NCI-H345 treated with DMSO at 0.1 percent for 48 hours (cell line): ENCODE measurements around the gene DLG2.

Experiments
- DNase-seq: peaks from one replicate; lab custom pipeline; 2025; ENCODE audit not compliant: unreplicated experiment; lab: John Stamatoyannopoulos, UW

The DLG2 gene

DNA sequence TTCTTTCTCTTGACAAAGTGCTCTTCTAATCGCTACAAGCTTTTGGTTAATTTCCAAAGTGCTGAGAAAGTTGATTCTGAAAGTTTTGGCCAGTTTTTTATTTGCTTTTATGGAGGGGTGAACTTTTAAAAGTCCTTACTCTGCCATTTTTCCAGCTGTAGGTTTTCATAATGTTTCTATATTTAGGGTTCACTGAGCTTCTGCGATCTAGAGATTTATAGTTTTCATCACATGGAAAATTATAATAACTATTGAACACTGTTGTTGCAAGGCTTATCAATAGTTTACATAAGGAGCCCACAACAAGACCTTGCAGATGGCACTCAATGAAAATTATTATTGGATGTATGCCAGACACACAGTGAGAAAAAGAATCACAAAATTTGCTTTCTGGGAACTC is 55.1 kb downstream of the DLG2 start:
- no peak for DNase-seq

DNA sequence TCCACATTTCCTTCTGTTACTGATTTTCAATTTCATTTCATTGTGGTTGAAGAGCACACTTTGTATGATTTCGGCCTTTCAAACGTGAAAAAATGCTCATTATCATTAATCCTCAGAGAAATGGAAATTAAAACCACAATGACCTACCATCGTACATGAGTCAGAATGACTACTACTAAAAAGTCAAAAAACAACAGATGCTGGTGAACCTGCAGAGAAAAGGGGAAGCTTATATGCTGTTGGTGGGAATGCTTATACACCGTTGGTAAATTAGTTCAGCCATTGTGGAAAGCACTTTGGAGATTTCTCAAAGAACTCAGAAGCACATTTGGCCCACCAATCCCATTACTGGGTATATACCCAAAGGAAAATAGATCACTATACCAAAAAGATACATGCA is 57.6 kb downstream of the DLG2 start:
- no peak for DNase-seq

DNA sequence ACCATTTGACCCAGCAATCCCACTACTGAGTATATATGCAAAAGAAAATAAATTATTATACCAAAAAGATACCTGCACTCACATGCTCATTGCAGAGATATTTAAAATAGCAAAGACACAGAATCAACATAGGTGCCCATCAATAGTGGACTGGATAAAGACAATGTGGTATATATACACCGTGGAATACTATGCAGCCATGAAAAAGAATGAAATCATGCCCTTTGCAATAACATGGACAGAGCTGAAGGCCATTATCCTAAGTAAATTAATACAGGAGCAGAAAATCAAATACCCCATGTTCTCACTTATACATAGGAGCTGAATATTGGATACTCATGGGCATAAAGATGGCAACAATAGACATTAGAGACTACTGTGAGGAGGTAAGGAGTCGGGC is 68.7 kb downstream of the DLG2 start:
- no peak for DNase-seq

GRCh38 chr11:85551881-85552280 is 75.3 kb downstream of the DLG2 start:
- no peak for DNase-seq

GRCh38 chr11:85541683-85542082 is 85.5 kb downstream of the DLG2 start:
- no peak for DNase-seq

- no peak for DNase-seq
Measured at GRCh38 chr11:85540635-85541205, 86.4 kb downstream of the DLG2 start.

GRCh38 chr11:85540181-85540580 is 87.0 kb downstream of the DLG2 start:
- DNase-seq, result no peak

GRCh38 chr11:85539740-85540139 is 87.4 kb downstream of the DLG2 start:
- DNase-seq, result no peak

DNA sequence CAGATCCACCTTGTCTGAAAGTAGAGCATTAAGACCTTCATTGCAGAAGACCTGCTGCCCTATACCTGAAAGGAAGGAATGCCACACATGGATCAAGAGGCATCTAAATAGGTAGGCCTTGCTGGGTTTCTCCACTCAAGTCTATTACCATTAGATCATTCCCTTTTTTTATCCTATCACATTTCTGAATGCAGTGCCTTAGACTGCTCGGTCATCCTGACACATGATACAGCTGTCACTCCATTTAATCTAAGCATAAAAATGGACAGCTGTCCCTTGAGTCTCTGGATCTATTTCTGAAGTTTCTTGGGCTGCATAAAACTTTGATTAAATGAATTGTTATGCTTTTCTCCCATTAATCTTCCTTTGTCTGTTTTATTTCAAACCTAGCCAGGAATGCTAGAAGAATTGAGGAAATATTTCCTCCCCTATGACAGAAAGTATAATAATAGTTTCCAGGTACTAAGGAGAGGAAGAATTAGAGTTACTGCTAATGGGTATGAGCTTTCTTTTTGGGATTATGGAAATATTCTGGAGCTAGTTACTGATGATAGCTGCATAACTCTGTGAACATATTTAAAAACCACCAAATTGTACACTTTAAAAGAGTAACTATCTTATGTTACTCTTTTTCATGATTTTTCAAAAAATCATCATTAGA is 88.0 kb downstream of the DLG2 start:
- no peak for DNase-seq

DNA sequence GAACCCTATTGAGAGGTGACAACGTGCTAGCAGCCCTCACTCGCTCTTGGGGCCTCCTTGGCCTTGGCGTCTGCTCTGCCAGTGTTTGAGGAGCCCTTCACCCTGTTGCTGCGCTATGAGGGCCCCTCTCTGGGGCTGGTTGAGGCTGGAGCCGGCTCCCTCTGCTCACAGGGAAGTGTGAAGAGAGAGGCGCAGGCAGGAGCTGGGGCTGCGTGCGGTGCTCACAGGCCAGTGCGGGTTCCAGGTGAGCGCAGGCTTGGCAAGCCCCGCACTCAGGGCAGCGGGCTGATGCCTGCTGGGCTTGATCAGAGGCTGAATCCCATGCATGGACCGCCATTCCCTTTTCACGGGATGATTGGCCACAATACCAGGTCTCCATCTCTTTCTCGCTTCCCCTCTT is 90.7 kb downstream of the DLG2 start:
- no peak for DNase-seq

GRCh38 chr11:85534806-85535205 is 92.3 kb downstream of the DLG2 start:
- DNase-seq, result no peak

DNA sequence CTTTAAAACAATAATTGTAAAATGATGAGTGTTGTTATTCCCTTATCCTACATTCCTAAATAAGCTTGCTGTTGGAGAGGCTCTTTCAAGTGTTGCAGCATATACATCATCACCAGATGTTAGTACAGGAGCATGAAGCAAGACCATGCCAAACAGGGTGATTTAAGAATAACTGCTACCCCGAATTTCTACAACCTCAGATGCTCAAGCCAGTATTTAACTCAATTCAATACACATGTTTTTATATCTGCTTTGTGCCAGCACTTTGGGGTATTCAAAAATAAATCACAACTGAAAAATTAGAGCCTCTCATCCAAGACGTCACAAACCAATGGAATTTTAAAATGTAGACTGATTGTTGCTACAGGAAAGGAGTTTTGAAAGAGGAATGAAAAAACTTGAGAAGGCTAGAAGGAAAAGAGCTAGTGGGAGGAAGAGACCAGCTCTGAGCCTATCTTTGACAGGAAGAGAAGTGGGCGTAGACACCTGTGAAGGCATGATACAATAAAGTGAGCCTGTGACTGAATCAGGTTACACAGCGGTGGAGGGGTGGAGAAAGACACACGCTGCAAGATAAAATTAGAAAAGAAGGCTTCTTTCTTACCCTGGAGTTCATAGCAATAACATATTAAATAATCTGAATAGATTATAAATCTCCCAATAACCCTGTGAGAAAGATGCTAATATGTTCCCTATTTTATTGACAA is 95.8 kb downstream of the DLG2 start:
- no peak for DNase-seq

DNA sequence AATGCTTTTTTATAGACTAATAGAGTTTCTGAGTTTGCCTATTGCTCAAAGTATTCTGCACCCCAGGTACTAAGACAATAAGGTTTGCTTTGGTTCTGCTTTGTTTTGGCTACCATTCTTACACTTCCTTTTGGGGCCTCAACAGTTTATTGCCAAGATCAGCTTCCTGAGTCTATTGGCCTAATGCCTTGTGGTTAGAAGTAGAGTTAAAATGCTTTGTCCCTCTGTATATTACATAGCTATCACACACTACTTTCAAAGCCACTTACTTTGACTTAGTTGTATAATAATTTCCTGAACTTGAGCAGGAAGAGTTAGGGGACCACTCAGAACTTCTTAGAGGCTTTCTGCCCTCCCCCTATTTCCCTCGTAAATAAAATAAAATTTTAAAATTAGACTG is 96.5 kb downstream of the DLG2 start:
- DNase-seq, result no peak

DNA sequence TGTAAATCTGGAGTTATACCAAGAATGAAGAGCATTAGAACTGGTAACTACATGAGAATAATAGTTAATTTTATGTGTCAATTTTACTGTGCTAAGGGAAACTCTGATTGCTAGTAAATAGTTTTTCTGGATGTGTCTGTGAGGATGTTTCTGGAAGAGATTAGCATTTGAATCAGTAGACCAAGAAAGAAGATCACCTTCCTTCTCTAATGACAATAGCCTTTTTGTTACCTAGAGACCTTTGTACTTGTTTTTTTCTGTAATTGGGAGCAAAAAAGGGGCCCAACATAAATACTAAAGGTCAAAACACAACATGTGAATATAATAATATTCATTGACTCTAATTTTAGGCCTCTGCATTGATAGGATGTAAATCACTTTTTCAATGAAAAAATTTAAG is 100.6 kb downstream of the DLG2 start:
- DNase-seq, result no peak

DNA sequence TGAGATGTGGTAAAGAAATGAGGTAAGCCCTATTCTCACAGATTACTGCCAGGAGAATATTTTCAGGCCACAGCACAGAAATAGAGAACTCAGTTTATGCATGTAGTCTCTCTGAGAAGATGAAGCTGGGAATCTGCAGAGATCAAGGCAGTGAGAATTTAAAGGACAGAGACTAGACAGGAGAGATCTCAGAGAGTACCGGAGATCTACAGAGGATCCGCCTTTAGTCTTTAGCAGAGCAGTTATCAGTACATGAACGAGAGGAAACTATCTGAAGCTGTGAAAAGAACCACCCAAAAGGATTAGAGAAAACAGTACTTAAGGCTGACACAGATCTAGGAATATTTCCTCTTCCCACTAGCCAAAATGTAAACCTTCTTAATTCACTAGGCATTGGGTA is 101.5 kb downstream of the DLG2 start:
- no peak for DNase-seq

- DNase-seq, result no peak
Measured at GRCh38 chr11:85517272-85517671, 109.9 kb downstream of the DLG2 start.

DNA sequence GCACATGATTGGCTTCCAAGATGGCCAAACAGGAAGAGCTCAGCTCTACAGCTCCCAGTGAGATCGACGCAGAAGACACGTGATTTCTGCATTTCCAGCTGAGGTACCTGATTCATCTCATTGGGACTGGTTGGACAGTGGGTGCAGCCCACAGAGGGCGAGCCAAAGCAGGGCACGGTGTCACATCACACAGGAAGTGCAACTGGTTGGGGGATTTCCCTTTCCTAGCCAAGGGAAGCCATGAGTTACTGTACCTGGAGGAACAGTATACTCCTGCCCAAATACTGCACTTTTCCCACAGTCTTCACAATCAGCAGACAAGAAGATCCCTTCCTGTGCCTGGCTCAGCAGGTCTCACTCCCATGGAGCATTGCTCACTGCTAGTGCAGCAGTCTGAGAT is 131.2 kb downstream of the DLG2 start:
- DNase-seq, result no peak

GRCh38 chr11:85494396-85494795 is 132.7 kb downstream of the DLG2 start:
- DNase-seq, result no peak

GRCh38 chr11:85485902-85486301 is 141.2 kb downstream of the DLG2 start:
- no peak for DNase-seq

DNA sequence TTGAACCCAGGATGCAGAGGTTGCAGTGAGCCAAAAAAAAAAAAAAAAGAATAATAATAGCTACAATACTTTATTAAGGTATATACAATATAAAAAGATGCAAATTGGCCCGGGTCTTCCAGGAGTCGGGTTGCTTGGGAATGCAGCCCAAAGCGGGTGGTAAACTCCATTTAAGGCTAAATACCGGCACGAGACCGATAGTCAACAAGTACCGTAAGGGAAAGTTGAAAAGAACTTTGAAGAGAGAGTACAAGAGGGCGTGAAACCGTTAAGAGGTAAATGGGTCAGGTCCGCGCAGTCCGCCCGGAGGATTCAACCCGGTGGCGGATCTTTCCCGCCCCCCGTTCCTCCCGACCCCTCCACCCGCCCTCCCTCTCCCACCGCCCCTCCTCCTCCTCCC is 143.3 kb downstream of the DLG2 start:
- DNase-seq, result no peak

- DNase-seq, result no peak
Measured at GRCh38 chr11:85481862-85482261, 145.3 kb downstream of the DLG2 start.

- no peak for DNase-seq
Measured at GRCh38 chr11:85475660-85476517, 151.3 kb downstream of the DLG2 start.
